Neural cell (in vitro differentiated cells): Measurements from ENCODE around the gene CRY2. TPM values are rescaled to one million over a fixed set of nuclear protein-coding genes. Genes with fewer than 3 reads are reported as not detected.

Source experiments
- H2AFZ ChIP-seq: fragments of 200-600, 300-800 bp; sonication (generic), shearing (Covaris generic); 2 replicates; pipeline ENCODE4 v1.6.0; 2014; ENCODE audit warnings: low read depth, mild to moderate bottlenecking, antibody characterized with exemption, low read length, moderate library complexity
- H3F3A ChIP-seq: fragments of 200-600 bp; shearing (Covaris generic); 2 replicates; pipeline ENCODE4 v1.6.1; 2016; ENCODE audit warnings: mild to moderate bottlenecking, moderate library complexity, mixed read lengths, antibody characterized with exemption, low read length; ENCODE audit not compliant: insufficient read depth, poor library complexity, severe bottlenecking
- H3K27ac ChIP-seq: fragments of 200-600, 300-800 bp; sonication (generic), shearing (Covaris generic); 2 replicates; pipeline ENCODE4 v1.5.1; 2014; ENCODE audit warnings: mild to moderate bottlenecking, low read length, moderate library complexity
- H3K27me3 ChIP-seq: fragments of 300-800, 200-600 bp; sonication (generic), shearing (Covaris generic); 2 replicates; pipeline ENCODE4 v1.6.0; 2014; ENCODE audit warnings: mild to moderate bottlenecking, low read depth, low read length, moderate library complexity; ENCODE audit not compliant: insufficient read depth
- H3K36me3 ChIP-seq: fragments of 300-800, 200-600 bp; sonication (generic), shearing (Covaris generic); 2 replicates; pipeline ENCODE4 v1.5.1; 2014; ENCODE audit warnings: mild to moderate bottlenecking, antibody characterized with exemption, low read length, moderate library complexity; ENCODE audit not compliant: insufficient read depth
- H3K4me2 ChIP-seq: fragments of 300-800, 200-600 bp; sonication (generic), shearing (Covaris generic); 2 replicates; pipeline ENCODE4 v1.6.0; 2014; ENCODE audit warnings: mild to moderate bottlenecking, low read length
- H3K4me3 ChIP-seq: fragments of 300-800, 200-600 bp; sonication (generic), shearing (Covaris generic); 2 replicates; pipeline ENCODE4 v1.5.1; 2014; ENCODE audit warnings: mild to moderate bottlenecking, low read length, moderate library complexity
- H3K79me2 ChIP-seq: fragments of 200-600 bp; shearing (Covaris generic); replicated peaks from 2 replicates; pipeline ENCODE4 v1.6.0; 2014; ENCODE audit warnings: mild to moderate bottlenecking, low read length, moderate library complexity; ENCODE audit not compliant: insufficient read depth
- H3K9ac ChIP-seq: fragments of 300-800, 200-600 bp; sonication (generic), shearing (Covaris generic); 2 replicates; pipeline ENCODE4 v1.6.1; 2016; ENCODE audit warnings: mild to moderate bottlenecking, low read length, mixed read lengths
- H3K9me2 ChIP-seq: fragments of 200-600 bp; shearing (Covaris generic); 2 replicates; pipeline ENCODE4 v1.6.1; 2016; ENCODE audit warnings: mild to moderate bottlenecking, low read length, mixed read lengths; ENCODE audit not compliant: insufficient read depth
- H3K9me3 ChIP-seq: fragments of 200-600, 300-800 bp; sonication (generic), shearing (Covaris generic); 2 replicates; pipeline ENCODE4 v1.6.1; 2016; ENCODE audit warnings: mild to moderate bottlenecking, mixed run types, low read length, moderate library complexity, mixed read lengths
- H4K20me1 ChIP-seq: fragments of 200-600 bp; shearing (Covaris generic); 2 replicates; pipeline ENCODE4 v1.6.1; 2016; ENCODE audit warnings: mild to moderate bottlenecking, mixed run types; ENCODE audit not compliant: insufficient read depth
- CTCF ChIP-seq: fragments of 450-650 bp; IDR thresholded peaks from 2 replicates; pipeline ENCODE4 v1.5.1; 2014; ENCODE audit warnings: antibody characterized with exemption, mild to moderate bottlenecking, moderate library complexity; ENCODE audit not compliant: poor library complexity, severe bottlenecking
- EP300 ChIP-seq: fragments of 450-650 bp; conservative IDR thresholded peaks from 2 replicates; pipeline ENCODE4 v1.6.1; 2014; ENCODE audit warnings: antibody characterized with exemption, mild to moderate bottlenecking, moderate library complexity; ENCODE audit not compliant: poor library complexity, severe bottlenecking
- EZH2 ChIP-seq: fragments of 200-600, 300-800 bp; shearing (Covaris generic), sonication (generic); IDR thresholded peaks from 2 replicates; pipeline ENCODE4 v1.6.1; 2014; ENCODE audit warnings: antibody characterized with exemption, low read length, borderline replicate concordance, mild to moderate bottlenecking; ENCODE audit not compliant: insufficient read depth, poor library complexity, severe bottlenecking
- MXI1 ChIP-seq: fragments of 450-650 bp; conservative IDR thresholded peaks from 2 replicates; pipeline ENCODE4 v1.6.1; 2014; ENCODE audit warnings: antibody characterized with exemption, mild to moderate bottlenecking; ENCODE audit not compliant: poor library complexity, severe bottlenecking
- POLR2AphosphoS5 ChIP-seq: IDR thresholded peaks from 2 replicates; pipeline ENCODE4 v1.6.1; 2012
- RAD21 ChIP-seq: fragments of 450-650 bp; conservative IDR thresholded peaks from 2 replicates; pipeline ENCODE4 v1.6.1; 2014; ENCODE audit warnings: antibody characterized with exemption, mild to moderate bottlenecking, moderate library complexity
- REST ChIP-seq: IDR thresholded peaks from 2 replicates; pipeline ENCODE4 v1.6.1; 2012; ENCODE audit warnings: borderline replicate concordance
- SMC3 ChIP-seq: fragments of 450-650 bp; conservative IDR thresholded peaks from 2 replicates; pipeline ENCODE4 v1.6.1; 2014; ENCODE audit warnings: antibody characterized with exemption, mild to moderate bottlenecking, moderate library complexity; ENCODE audit not compliant: poor library complexity
- TAF1 ChIP-seq: IDR thresholded peaks from 2 replicates; pipeline ENCODE4 v1.6.1; 2012; ENCODE audit warnings: low read depth
- polyA plus RNA-seq: library from polyadenylated mRNA; depleted of rRNA; stranded (reverse); fragments of >200 nt; gene quantifications from 2 replicates; pipeline ENCODE4 v1.2.3, GENCODE V29; 2014

The CRY2 gene
- polyA plus RNA-seq, 1 donor from 2014 or later: 27.8 TPM

DNA sequence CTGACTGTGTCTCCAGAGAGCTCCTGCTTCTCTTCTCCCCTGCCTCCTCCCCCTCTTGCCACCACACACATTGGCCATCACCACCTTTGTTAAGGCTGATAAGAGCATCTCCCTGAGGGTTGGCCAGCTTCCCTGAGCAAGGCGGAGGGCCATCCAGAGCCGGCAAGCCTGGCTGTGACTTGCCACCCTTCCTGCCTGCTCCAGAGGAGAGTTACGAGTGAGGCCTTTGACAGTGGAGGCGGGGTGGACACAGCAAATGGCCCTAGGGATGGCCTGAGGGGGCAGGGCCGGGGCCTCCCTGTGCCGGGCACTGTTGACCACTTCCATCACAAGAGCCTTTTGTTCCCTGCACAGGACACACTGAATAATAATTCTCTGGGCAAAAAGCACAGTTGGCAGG is 54.4 kb downstream of the CRY2 start:
- H3K36me3 ChIP-seq: no peaks in the 10 kb centered on the region
- no peak overlapping the region for H3K27ac ChIP-seq
- no peak overlapping the region for H3K4me2 ChIP-seq
- H3K9me3 ChIP-seq: no peaks in the 10 kb centered on the region
- peaks cover 28% of the 10 kb centered on the region for H3K79me2 ChIP-seq
- peak overlapping the region; percentile 86 for H3K4me3 ChIP-seq
- H4K20me1 ChIP-seq: peaks cover 3% of the 10 kb centered on the region
- no peaks in the 10 kb centered on the region for H3K27me3 ChIP-seq
- H2AFZ ChIP-seq: no peak overlapping the region
- H3K9ac ChIP-seq: peak overlapping the region; percentile 84
- H3K9me2 ChIP-seq: no peaks in the 10 kb centered on the region
- H3F3A ChIP-seq: no peaks in the 10 kb centered on the region
- TF ChIP-seq REST (no peak), SMC3 (no peak), EP300 (no peak), POLR2AphosphoS5 (no peak), RAD21 (no peak), EZH2 (no peak), TAF1 (no peak), CTCF (no peak), MXI1 (no peak)

DNA sequence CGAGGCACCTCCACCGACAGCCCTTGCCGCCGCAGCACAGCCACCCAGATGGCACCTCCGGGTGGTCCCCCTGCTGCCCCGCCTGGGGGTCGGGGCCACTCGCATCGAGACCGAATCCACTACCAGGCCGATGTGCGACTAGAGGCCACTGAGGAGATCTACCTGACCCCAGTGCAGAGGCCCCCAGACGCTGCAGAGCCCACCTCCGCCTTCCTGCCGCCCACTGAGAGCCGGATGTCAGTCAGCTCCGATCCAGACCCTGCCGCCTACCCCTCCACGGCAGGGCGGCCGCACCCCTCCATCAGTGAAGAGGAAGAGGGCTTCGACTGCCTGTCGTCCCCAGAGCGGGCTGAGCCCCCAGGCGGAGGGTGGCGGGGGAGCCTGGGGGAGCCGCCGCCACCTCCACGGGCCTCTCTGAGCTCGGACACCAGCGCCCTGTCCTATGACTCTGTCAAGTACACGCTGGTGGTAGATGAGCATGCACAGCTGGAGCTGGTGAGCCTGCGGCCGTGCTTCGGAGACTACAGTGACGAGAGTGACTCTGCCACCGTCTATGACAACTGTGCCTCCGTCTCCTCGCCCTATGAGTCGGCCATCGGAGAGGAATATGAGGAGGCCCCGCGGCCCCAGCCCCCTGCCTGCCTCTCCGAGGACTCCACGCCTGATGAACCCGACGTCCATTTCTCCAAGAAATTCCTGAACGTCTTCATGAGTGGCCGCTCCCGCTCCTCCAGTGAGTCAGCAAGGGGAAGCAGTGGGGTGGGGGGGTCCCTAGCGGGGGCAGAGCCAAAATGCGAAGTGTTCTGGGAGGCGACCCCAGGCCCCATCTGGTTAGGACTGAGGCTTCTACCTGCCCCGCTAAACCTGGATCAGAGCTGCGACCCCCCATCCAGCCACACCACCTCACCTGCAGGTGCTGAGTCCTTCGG is 55.4 kb downstream of the CRY2 start:
- no peak overlapping the region for H3K9ac ChIP-seq
- H3K36me3 ChIP-seq: no peaks in the 10 kb centered on the region
- H3K4me3 ChIP-seq: no peak overlapping the region
- peaks cover 26% of the 10 kb centered on the region for H3K79me2 ChIP-seq
- no peak overlapping the region for H3K27ac ChIP-seq
- H3F3A ChIP-seq: no peaks in the 10 kb centered on the region
- TF ChIP-seq EZH2 (no peak), EP300 (no peak), TAF1 (no peak), MXI1 (no peak), POLR2AphosphoS5 (no peak), CTCF (no peak), REST (no peak), RAD21 (no peak), SMC3 (no peak)
- peaks cover 3% of the 10 kb centered on the region for H4K20me1 ChIP-seq
- H3K9me3 ChIP-seq: no peaks in the 10 kb centered on the region
- H3K9me2 ChIP-seq: no peaks in the 10 kb centered on the region
- no peaks in the 10 kb centered on the region for H3K27me3 ChIP-seq
- no peak overlapping the region for H3K4me2 ChIP-seq
- H2AFZ ChIP-seq: no peak overlapping the region
